HepG2 (cell line): ENCODE results near the gene VPS18. TPM values are rescaled to one million over a fixed set of nuclear protein-coding genes. Genes with fewer than 3 reads are reported as not detected.
A peak's percentile ranks its signal among the peaks of the same experiment; 100 is the strongest.

Experiments used
- MZF1 ChIP-seq: sonication (generic); formaldehyde crosslinking; IDR thresholded peaks from 2 replicates; pipeline ENCODE4 v1.8.1; 2023; ENCODE audit warnings: mild to moderate bottlenecking, missing genetic modification reagents, borderline replicate concordance
- SOX6 ChIP-seq, 2 experiments: fragments of 450-650 bp in 1 of 2; sonication (generic) in 1 of 2; formaldehyde crosslinking in 1 of 2; IDR thresholded peaks; 2 replicates each; pipeline versions ENCODE4 v1.4.0 to v1.6.1; 2017 to 2020; ENCODE audit warnings: antibody characterized with exemption in 1 of 2, mild to moderate bottlenecking in 1 of 2, missing genetic modification reagents in 1 of 2
- ZNF138 ChIP-seq: sonication (generic); formaldehyde crosslinking; IDR thresholded peaks from 2 replicates; pipeline ENCODE4 v1.5.0; 2020; ENCODE audit warnings: mild to moderate bottlenecking, low read depth, missing genetic modification reagents
- polyA plus RNA-seq, 8 experiments: library from polyadenylated mRNA; depleted of rRNA in 3 of 8; stranded (reverse) in 7 of 8; unstranded in 1 of 8; fragments of >200 nt; fragmentation: Illumina TruSeq in 4 of 8; extraction: Trizol in 4 of 8; gene quantifications; 2 replicates each; pipeline versions ENCODE4 v1.2.1 to v1.2.3, GENCODE V29; 2011 to 2016; ENCODE audit warnings: low read depth in 4 of 8, missing spikeins in 1 of 8, mixed read lengths in 1 of 8; ENCODE audit not compliant: insufficient read depth in 1 of 8
- total RNA-seq, 5 experiments: library from RNA; depleted of rRNA; stranded (reverse); fragments of >200 nt; fragmentation: Illumina TruSeq; extraction: Trizol; gene quantifications; 2 replicates each; pipeline ENCODE4 v1.2.3, GENCODE V29; 2016; ENCODE audit warnings: low read depth in 1 of 5
- TF ChIP-seq, protein P1 (sequence below): sonication (generic); formaldehyde crosslinking; IDR thresholded peaks from 2 replicates; pipeline ENCODE4 v1.5.0; 2020; ENCODE audit warnings: mild to moderate bottlenecking, missing genetic modification reagents, borderline replicate concordance
- TF ChIP-seq, protein P2 (sequence below): sonication (generic); formaldehyde crosslinking; IDR thresholded peaks from 2 replicates; pipeline ENCODE4 v1.5.0; 2020; ENCODE audit warnings: mild to moderate bottlenecking, low read depth, missing genetic modification reagents, borderline replicate concordance
- TF ChIP-seq, protein P3 (sequence below): sonication (generic); formaldehyde crosslinking; IDR thresholded peaks from 2 replicates; pipeline ENCODE4 v1.5.0; 2020; ENCODE audit warnings: missing genetic modification reagents, mild to moderate bottlenecking, borderline replicate concordance
- TF ChIP-seq, protein P4 (sequence below): sonication (generic); formaldehyde crosslinking; IDR thresholded peaks from 2 replicates; pipeline ENCODE4 v1.4.0; 2020; ENCODE audit warnings: mild to moderate bottlenecking, missing genetic modification reagents
- TF ChIP-seq, protein P5 (sequence below): sonication (generic); formaldehyde crosslinking; IDR thresholded peaks from 2 replicates; pipeline ENCODE4 v1.5.1; 2020; ENCODE audit warnings: mild to moderate bottlenecking, missing genetic modification reagents, moderate library complexity

Gene VPS18
- total and polyA plus RNA-seq, 2 of the 13 experiments (the other 11 are each of a cell fraction or from before 2014, with no cell fraction given), result 5.8 to 17.0 TPM

DNA sequence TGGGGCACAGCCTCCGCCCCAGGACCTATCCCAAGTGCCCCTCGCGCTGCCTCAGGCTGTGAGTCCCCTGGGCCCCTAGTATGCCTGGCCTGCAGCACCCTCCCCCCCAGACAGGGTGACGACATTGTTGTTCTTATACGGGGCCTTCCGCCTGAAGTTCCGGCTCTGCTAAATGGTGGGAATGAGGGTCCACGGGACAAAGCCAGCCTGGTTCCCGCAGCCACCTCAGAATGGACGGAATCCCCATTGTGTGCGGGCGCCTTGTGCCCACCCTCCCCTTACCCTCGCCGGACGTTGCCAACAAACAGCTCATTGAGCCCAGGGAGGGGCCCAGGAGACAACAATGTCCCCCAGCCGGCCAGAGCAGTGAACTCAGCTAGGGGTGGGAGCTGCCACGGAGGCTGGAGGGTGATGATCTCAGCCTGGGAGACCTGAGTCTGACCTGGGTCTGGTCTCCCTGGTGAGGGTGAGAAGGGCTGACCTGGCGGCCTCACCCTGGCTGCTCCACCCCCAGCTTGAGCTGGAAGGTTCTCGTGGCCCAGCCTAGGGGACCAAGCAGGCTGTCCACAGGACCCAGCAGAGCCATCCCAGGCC lies 24.6 kb downstream of the VPS18 start (continued):
- TF ChIP-seq, protein P1, sequence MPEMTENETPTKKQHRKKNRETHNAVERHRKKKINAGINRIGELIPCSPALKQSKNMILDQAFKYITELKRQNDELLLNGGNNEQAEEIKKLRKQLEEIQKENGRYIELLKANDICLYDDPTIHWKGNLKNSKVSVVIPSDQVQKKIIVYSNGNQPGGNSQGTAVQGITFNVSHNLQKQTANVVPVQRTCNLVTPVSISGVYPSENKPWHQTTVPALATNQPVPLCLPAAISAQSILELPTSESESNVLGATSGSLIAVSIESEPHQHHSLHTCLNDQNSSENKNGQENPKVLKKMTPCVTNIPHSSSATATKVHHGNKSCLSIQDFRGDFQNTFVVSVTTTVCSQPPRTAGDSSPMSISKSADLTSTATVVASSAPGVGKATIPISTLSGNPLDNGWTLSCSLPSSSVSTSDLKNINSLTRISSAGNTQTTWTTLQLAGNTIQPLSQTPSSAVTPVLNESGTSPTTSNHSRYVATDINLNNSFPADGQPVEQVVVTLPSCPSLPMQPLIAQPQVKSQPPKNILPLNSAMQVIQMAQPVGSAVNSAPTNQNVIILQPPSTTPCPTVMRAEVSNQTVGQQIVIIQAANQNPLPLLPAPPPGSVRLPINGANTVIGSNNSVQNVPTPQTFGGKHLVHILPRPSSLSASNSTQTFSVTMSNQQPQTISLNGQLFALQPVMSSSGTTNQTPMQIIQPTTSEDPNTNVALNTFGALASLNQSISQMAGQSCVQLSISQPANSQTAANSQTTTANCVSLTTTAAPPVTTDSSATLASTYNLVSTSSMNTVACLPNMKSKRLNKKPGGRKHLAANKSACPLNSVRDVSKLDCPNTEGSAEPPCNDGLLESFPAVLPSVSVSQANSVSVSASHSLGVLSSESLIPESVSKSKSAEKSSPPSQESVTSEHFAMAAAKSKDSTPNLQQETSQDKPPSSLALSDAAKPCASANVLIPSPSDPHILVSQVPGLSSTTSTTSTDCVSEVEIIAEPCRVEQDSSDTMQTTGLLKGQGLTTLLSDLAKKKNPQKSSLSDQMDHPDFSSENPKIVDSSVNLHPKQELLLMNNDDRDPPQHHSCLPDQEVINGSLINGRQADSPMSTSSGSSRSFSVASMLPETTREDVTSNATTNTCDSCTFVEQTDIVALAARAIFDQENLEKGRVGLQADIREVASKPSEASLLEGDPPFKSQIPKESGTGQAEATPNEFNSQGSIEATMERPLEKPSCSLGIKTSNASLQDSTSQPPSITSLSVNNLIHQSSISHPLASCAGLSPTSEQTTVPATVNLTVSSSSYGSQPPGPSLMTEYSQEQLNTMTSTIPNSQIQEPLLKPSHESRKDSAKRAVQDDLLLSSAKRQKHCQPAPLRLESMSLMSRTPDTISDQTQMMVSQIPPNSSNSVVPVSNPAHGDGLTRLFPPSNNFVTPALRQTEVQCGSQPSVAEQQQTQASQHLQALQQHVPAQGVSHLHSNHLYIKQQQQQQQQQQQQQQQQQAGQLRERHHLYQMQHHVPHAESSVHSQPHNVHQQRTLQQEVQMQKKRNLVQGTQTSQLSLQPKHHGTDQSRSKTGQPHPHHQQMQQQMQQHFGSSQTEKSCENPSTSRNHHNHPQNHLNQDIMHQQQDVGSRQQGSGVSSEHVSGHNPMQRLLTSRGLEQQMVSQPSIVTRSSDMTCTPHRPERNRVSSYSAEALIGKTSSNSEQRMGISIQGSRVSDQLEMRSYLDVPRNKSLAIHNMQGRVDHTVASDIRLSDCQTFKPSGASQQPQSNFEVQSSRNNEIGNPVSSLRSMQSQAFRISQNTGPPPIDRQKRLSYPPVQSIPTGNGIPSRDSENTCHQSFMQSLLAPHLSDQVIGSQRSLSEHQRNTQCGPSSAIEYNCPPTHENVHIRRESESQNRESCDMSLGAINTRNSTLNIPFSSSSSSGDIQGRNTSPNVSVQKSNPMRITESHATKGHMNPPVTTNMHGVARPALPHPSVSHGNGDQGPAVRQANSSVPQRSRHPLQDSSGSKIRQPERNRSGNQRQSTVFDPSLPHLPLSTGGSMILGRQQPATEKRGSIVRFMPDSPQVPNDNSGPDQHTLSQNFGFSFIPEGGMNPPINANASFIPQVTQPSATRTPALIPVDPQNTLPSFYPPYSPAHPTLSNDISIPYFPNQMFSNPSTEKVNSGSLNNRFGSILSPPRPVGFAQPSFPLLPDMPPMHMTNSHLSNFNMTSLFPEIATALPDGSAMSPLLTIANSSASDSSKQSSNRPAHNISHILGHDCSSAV (CRISPR knock-in tag), result no peak
- TF ChIP-seq, protein P2, sequence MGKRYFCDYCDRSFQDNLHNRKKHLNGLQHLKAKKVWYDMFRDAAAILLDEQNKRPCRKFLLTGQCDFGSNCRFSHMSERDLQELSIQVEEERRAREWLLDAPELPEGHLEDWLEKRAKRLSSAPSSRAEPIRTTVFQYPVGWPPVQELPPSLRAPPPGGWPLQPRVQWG (CRISPR knock-in tag), result no peak
- TF ChIP-seq SOX6 (IDR thresholded peaks at IDR 0.05) (no peak), SOX6 (CRISPR knock-in tag; IDR thresholded peaks at IDR 0.05) (peak; percentile 55; the same call in 1 of the 2 replicates), ZNF138 (CRISPR knock-in tag) (no peak), MZF1 (no peak)
- TF ChIP-seq, protein P3, sequence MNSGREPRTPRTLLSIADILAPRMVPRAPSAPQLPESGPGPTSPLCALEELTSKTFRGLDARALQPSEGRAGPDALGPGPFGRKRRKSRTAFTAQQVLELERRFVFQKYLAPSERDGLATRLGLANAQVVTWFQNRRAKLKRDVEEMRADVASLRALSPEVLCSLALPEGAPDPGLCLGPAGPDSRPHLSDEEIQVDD, result no peak
- TF ChIP-seq, protein P4, sequence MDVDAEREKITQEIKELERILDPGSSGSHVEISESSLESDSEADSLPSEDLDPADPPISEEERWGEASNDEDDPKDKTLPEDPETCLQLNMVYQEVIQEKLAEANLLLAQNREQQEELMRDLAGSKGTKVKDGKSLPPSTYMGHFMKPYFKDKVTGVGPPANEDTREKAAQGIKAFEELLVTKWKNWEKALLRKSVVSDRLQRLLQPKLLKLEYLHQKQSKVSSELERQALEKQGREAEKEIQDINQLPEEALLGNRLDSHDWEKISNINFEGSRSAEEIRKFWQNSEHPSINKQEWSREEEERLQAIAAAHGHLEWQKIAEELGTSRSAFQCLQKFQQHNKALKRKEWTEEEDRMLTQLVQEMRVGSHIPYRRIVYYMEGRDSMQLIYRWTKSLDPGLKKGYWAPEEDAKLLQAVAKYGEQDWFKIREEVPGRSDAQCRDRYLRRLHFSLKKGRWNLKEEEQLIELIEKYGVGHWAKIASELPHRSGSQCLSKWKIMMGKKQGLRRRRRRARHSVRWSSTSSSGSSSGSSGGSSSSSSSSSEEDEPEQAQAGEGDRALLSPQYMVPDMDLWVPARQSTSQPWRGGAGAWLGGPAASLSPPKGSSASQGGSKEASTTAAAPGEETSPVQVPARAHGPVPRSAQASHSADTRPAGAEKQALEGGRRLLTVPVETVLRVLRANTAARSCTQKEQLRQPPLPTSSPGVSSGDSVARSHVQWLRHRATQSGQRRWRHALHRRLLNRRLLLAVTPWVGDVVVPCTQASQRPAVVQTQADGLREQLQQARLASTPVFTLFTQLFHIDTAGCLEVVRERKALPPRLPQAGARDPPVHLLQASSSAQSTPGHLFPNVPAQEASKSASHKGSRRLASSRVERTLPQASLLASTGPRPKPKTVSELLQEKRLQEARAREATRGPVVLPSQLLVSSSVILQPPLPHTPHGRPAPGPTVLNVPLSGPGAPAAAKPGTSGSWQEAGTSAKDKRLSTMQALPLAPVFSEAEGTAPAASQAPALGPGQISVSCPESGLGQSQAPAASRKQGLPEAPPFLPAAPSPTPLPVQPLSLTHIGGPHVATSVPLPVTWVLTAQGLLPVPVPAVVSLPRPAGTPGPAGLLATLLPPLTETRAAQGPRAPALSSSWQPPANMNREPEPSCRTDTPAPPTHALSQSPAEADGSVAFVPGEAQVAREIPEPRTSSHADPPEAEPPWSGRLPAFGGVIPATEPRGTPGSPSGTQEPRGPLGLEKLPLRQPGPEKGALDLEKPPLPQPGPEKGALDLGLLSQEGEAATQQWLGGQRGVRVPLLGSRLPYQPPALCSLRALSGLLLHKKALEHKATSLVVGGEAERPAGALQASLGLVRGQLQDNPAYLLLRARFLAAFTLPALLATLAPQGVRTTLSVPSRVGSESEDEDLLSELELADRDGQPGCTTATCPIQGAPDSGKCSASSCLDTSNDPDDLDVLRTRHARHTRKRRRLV (CRISPR knock-in tag), result no peak
- TF ChIP-seq, protein P5, sequence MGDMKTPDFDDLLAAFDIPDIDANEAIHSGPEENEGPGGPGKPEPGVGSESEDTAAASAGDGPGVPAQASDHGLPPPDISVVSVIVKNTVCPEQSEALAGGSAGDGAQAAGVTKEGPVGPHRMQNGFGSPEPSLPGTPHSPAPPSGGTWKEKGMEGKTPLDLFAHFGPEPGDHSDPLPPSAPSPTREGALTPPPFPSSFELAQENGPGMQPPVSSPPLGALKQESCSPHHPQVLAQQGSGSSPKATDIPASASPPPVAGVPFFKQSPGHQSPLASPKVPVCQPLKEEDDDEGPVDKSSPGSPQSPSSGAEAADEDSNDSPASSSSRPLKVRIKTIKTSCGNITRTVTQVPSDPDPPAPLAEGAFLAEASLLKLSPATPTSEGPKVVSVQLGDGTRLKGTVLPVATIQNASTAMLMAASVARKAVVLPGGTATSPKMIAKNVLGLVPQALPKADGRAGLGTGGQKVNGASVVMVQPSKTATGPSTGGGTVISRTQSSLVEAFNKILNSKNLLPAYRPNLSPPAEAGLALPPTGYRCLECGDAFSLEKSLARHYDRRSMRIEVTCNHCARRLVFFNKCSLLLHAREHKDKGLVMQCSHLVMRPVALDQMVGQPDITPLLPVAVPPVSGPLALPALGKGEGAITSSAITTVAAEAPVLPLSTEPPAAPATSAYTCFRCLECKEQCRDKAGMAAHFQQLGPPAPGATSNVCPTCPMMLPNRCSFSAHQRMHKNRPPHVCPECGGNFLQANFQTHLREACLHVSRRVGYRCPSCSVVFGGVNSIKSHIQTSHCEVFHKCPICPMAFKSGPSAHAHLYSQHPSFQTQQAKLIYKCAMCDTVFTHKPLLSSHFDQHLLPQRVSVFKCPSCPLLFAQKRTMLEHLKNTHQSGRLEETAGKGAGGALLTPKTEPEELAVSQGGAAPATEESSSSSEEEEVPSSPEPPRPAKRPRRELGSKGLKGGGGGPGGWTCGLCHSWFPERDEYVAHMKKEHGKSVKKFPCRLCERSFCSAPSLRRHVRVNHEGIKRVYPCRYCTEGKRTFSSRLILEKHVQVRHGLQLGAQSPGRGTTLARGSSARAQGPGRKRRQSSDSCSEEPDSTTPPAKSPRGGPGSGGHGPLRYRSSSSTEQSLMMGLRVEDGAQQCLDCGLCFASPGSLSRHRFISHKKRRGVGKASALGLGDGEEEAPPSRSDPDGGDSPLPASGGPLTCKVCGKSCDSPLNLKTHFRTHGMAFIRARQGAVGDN (CRISPR knock-in tag), result peak; percentile 85
